ENCODE results near the gene EREG. TPM values are rescaled to one million over a fixed set of nuclear protein-coding genes. Genes with fewer than 3 reads are reported as not detected.
A peak's percentile ranks its signal among the peaks of the same experiment; 100 is the strongest.

Gene EREG
- total and polyA plus RNA-seq, 9 of the 15 experiments (the other 6 are each of a cell fraction or from before 2014, with no cell fraction given): 0.97 to 7.3 (median 2.5) TPM

DNA sequence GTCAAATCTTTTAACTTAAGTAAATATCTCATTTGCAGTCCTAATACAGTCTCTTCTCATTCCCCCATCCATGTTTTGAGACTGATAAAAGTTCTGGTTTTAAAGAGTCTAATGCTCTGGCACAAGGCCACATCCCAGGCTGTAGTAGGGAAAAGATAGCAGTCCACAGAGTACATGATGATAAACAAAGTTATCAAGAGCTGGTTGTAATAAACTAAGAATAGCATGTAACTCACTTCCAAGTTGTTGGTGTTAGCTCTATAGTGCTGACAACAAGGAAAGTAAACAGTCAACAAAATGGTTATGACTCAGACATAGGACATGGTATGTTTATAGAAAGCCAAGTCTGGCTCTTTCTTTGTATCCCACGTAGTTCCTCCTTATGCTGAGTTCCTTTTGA, 58.2 kb downstream of the EREG start (continued):
- TF ChIP-seq CBX1 (IDR thresholded peaks at IDR 0.05; ENCODE audit: low read depth) (no peak), KDM1A (IDR thresholded peaks at IDR 0.05) (0 out of 4 replicates have a peak, but pooled peaks of 1 of the 2 experiments have one; percentile 31), DPF2 (IDR thresholded peaks at IDR 0.05) (peak; percentile 38; the same call in 1 of the 2 replicates), TCF3 (CRISPR knock-in tag; IDR thresholded peaks at IDR 0.05) (peak; percentile 70), RCOR1 (IDR thresholded peaks at IDR 0.05; ENCODE audit: borderline replicate concordance in 1 of 2, low read depth in 2 of 2, low read length in 2 of 2) (peak in 1 of 2 experiments; percentile 65; a peak in 1 of 4 replicates), MTA2 (IDR thresholded peaks at IDR 0.05; ENCODE audit: low read depth) (no peak), ZNF143 (CRISPR knock-in tag; IDR thresholded peaks at IDR 0.05) (no peak), RFX5 (IDR thresholded peaks at IDR 0.05; ENCODE audit: low read depth, low read length) (no peak), EP300 (IDR thresholded peaks at IDR 0.05; ENCODE audit: low read length) (peak; percentile 27; the same call in 1 of the 2 replicates), STAT5A (IDR thresholded peaks at IDR 0.05; ENCODE audit: borderline replicate concordance, low read length) (0 out of 2 replicates have a peak, but pooled peaks have one; percentile 24), ELF1 (tag; IDR thresholded peaks at IDR 0.05) (no peak), MXI1 (IDR thresholded peaks at IDR 0.05; ENCODE audit: low read depth, low read length) (no peak), RFX1 (IDR thresholded peaks at IDR 0.05) (peak; percentile 30; the same call in 1 of the 2 replicates), WHSC1 (IDR thresholded peaks at IDR 0.05; ENCODE audit: low read length) (no peak), FOSL1 (tag; conservative IDR thresholded peaks at IDR 0.05) (peak; percentile 89)
- TF ChIP-seq, protein P1, sequence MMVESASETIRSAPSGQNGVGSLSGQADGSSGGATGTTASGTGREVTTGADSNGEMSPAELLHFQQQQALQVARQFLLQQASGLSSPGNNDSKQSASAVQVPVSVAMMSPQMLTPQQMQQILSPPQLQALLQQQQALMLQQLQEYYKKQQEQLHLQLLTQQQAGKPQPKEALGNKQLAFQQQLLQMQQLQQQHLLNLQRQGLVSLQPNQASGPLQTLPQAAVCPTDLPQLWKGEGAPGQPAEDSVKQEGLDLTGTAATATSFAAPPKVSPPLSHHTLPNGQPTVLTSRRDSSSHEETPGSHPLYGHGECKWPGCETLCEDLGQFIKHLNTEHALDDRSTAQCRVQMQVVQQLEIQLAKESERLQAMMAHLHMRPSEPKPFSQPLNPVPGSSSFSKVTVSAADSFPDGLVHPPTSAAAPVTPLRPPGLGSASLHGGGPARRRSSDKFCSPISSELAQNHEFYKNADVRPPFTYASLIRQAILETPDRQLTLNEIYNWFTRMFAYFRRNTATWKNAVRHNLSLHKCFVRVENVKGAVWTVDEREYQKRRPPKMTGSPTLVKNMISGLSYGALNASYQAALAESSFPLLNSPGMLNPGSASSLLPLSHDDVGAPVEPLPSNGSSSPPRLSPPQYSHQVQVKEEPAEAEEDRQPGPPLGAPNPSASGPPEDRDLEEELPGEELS (CRISPR knock-in tag; IDR thresholded peaks at IDR 0.05; ENCODE audit: borderline replicate concordance): no peak; the same call in 1 of the 2 replicates
- TF ChIP-seq, protein P2, sequence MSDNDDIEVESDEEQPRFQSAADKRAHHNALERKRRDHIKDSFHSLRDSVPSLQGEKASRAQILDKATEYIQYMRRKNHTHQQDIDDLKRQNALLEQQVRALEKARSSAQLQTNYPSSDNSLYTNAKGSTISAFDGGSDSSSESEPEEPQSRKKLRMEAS (CRISPR knock-in tag; IDR thresholded peaks at IDR 0.05): no peak
- TF ChIP-seq, protein P3, sequence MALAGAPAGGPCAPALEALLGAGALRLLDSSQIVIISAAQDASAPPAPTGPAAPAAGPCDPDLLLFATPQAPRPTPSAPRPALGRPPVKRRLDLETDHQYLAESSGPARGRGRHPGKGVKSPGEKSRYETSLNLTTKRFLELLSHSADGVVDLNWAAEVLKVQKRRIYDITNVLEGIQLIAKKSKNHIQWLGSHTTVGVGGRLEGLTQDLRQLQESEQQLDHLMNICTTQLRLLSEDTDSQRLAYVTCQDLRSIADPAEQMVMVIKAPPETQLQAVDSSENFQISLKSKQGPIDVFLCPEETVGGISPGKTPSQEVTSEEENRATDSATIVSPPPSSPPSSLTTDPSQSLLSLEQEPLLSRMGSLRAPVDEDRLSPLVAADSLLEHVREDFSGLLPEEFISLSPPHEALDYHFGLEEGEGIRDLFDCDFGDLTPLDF (CRISPR knock-in tag; IDR thresholded peaks at IDR 0.05): no peak
- TF ChIP-seq, protein P4, sequence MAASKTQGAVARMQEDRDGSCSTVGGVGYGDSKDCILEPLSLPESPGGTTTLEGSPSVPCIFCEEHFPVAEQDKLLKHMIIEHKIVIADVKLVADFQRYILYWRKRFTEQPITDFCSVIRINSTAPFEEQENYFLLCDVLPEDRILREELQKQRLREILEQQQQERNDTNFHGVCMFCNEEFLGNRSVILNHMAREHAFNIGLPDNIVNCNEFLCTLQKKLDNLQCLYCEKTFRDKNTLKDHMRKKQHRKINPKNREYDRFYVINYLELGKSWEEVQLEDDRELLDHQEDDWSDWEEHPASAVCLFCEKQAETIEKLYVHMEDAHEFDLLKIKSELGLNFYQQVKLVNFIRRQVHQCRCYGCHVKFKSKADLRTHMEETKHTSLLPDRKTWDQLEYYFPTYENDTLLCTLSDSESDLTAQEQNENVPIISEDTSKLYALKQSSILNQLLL (CRISPR knock-in tag; IDR thresholded peaks at IDR 0.05; ENCODE audit: borderline replicate concordance): no peak
- TF ChIP-seq, protein P5, sequence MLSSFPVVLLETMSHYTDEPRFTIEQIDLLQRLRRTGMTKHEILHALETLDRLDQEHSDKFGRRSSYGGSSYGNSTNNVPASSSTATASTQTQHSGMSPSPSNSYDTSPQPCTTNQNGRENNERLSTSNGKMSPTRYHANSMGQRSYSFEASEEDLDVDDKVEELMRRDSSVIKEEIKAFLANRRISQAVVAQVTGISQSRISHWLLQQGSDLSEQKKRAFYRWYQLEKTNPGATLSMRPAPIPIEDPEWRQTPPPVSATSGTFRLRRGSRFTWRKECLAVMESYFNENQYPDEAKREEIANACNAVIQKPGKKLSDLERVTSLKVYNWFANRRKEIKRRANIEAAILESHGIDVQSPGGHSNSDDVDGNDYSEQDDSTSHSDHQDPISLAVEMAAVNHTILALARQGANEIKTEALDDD (IDR thresholded peaks at IDR 0.05): peak; percentile 74
- TF ChIP-seq, protein P6, sequence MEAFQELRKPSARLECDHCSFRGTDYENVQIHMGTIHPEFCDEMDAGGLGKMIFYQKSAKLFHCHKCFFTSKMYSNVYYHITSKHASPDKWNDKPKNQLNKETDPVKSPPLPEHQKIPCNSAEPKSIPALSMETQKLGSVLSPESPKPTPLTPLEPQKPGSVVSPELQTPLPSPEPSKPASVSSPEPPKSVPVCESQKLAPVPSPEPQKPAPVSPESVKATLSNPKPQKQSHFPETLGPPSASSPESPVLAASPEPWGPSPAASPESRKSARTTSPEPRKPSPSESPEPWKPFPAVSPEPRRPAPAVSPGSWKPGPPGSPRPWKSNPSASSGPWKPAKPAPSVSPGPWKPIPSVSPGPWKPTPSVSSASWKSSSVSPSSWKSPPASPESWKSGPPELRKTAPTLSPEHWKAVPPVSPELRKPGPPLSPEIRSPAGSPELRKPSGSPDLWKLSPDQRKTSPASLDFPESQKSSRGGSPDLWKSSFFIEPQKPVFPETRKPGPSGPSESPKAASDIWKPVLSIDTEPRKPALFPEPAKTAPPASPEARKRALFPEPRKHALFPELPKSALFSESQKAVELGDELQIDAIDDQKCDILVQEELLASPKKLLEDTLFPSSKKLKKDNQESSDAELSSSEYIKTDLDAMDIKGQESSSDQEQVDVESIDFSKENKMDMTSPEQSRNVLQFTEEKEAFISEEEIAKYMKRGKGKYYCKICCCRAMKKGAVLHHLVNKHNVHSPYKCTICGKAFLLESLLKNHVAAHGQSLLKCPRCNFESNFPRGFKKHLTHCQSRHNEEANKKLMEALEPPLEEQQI (IDR thresholded peaks at IDR 0.05): no peak

Measured in K562 (cell line).